ENCODE results near the gene LGALS7.
"Not testable (repeated sequence)": the region's sequence is repeated elsewhere in the genome, so short reads cannot be mapped to it uniquely, and the experiment has no call there.

LGALS7 gene

DNA sequence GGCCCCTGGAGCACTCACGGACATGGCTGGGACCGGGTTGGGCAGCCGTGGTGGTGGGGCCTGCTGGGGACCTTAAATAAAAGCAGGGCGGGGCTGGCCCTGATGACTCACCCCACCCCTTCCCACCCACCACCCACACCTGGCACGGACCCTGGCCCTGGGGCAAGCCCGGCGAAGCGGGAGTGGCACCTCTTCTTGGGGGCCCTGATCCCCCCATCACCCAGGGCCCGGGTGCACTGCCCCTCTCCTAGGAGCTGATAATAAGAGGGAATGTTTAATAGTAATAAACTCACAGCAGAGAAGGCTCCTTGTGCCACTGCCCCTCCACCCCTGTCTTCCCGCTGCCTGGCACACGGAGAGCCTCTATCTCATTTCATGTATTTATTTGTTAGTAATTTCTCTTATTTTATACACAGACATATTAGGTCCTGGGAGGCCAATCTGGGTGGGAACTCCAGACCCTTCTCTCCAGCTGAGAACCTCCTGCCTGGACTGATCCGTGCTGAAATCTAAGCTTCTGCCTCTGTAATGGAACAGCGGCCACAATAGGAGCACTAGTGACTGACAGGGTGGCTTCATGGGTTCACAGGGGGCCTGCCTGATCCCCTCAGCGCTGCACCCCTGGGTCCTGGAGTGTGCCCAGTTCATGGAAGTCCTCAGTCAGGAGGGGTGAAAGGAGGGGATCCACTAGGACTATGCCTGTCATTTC lies at the start of gene LGALS7:
Gene LGALS7, minus strand, starts transcription at position 49 of the 709 bp plus-strand sequence. Its CDS starts 25 bp downstream, at position 24.
- H3K4me3 ChIP-seq (ENCODE audit: insufficient read depth, low read length, poor library complexity, severe bottlenecking), result no peak within 1 kb of the TSS
- H3K79me2 ChIP-seq (ENCODE audit: insufficient read depth, low read length), result no peaks in the 10 kb centered on the region
- no peaks in the 10 kb centered on the region for H3K9me3 ChIP-seq (ENCODE audit: insufficient read depth, low read length)
- H3K27me3 ChIP-seq (ENCODE audit: low read length), result no peaks in the 10 kb centered on the region
- no peak within 1 kb of the TSS for H3K9ac ChIP-seq (ENCODE audit: low read length)
- TF ChIP-seq, protein P1, sequence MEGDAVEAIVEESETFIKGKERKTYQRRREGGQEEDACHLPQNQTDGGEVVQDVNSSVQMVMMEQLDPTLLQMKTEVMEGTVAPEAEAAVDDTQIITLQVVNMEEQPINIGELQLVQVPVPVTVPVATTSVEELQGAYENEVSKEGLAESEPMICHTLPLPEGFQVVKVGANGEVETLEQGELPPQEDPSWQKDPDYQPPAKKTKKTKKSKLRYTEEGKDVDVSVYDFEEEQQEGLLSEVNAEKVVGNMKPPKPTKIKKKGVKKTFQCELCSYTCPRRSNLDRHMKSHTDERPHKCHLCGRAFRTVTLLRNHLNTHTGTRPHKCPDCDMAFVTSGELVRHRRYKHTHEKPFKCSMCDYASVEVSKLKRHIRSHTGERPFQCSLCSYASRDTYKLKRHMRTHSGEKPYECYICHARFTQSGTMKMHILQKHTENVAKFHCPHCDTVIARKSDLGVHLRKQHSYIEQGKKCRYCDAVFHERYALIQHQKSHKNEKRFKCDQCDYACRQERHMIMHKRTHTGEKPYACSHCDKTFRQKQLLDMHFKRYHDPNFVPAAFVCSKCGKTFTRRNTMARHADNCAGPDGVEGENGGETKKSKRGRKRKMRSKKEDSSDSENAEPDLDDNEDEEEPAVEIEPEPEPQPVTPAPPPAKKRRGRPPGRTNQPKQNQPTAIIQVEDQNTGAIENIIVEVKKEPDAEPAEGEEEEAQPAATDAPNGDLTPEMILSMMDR (IDR thresholded peaks at IDR 0.05; ENCODE audit: insufficient read depth, low read length, poor library complexity, severe bottlenecking), result no peak
- no peak for TF ChIP-seq EZH2phosphoT487 (conservative IDR thresholded peaks at IDR 0.05; ENCODE audit: low read length)
- H2AFZ ChIP-seq (ENCODE audit: low read depth, low read length, severe bottlenecking), result no peak within 1 kb of the TSS
- H3K36me3 ChIP-seq (ENCODE audit: low read length), result no peaks in the 10 kb centered on the region
- no peaks in the 10 kb centered on the region for H3F3A ChIP-seq (ENCODE audit: insufficient read depth)
- no peak within 1 kb of the TSS for H3K4me2 ChIP-seq (ENCODE audit: low read depth, low read length, poor library complexity, severe bottlenecking)
- H3K27ac ChIP-seq (ENCODE audit: low read depth, low read length), result no peak within 1 kb of the TSS
- no peaks in the 10 kb centered on the region for H4K20me1 ChIP-seq (ENCODE audit: low read depth, low read length)
- no peaks in the 10 kb centered on the region for H3K9me2 ChIP-seq (replicated peaks; ENCODE audit: insufficient read depth, low read length)

DNA sequence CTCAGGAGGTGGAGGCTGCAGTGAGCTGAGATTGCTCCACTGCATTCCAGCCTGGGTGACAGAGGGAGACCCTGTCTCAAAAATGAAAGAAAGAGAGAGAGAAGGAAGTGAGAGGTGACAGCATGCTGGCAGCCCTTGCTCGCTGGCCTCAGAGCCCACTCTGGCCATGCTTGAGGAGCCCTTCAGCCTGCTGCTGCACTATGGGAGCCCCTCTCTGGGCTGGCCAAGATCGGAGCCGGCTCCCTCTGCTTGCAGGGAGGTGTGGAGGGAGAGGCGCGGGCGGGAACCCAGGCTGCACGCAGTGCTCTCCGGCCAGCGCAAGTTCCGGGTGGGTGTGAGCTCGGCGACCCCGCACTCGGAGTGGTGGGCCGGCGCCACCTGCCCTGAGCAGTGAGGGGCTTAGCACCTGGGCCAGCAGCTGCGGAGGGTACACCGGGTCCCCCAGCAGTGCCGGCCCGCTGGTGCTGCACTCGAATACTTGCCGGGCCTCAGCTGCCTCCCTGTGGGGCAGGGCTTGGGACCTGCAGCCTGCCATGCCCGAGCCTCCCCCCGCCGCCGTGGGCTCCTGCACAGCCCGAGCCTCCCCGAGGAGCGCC lies 48.0 kb upstream of the LGALS7 start:
- not testable (repeated sequence) for H3K79me2 ChIP-seq (ENCODE audit: insufficient read depth, low read length); H3K36me3 ChIP-seq (ENCODE audit: low read length); H3K9ac ChIP-seq (ENCODE audit: low read length); H4K20me1 ChIP-seq (ENCODE audit: low read depth, low read length); H2AFZ ChIP-seq (ENCODE audit: low read depth, low read length, severe bottlenecking); H3K9me2 ChIP-seq (replicated peaks; ENCODE audit: insufficient read depth, low read length); H3K27ac ChIP-seq (ENCODE audit: low read depth, low read length); H3K27me3 ChIP-seq (ENCODE audit: low read length); H3K4me3 ChIP-seq (ENCODE audit: insufficient read depth, low read length, poor library complexity, severe bottlenecking); H3F3A ChIP-seq (ENCODE audit: insufficient read depth); H3K9me3 ChIP-seq (ENCODE audit: insufficient read depth, low read length); H3K4me2 ChIP-seq (ENCODE audit: low read depth, low read length, poor library complexity, severe bottlenecking)

DNA sequence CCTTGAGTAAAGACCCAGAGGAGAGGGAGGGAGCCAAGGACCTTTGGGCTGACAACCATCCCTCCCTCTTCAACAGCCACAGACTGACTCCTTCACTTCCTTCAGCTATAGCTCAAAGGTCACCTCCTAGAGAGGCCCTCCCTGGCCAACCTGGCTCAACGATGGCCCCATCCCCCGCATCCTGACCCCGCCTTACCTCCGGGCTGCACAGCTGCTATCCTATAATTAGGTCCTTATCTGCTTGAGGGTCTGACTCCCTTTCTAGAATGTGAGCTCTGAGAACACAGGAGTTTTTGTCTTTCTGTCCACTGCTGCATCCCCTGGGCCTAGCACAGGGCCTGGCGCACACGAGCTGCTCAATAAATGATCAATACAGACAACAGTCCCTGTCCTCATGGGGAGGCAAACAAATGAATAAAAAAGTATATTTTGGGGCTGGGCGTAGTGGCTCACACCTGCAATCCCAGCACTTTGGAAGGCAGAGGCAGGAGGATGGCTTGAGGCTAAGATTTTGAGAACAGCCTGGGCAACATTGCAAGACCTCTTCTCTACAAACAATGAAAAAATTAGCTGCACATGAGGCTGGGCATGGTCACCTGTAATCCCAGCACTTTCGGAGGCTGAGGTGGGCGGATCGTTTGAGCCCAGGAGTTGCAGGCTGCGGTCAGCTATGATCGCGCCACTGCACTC lies 46.1 kb upstream of the LGALS7 start:
- Histone ChIP-seq H3K79me2 (ENCODE audit: insufficient read depth, low read length) (no peaks in the 10 kb centered on the region), H3K9me3 (ENCODE audit: insufficient read depth, low read length) (no peaks in the 10 kb centered on the region), H3K27ac (ENCODE audit: low read depth, low read length) (no peak overlapping the region), H4K20me1 (ENCODE audit: low read depth, low read length) (no peaks in the 10 kb centered on the region), H3K36me3 (ENCODE audit: low read length) (peaks cover 7% of the 10 kb centered on the region; the same call in 1 of the 2 replicates), H3K4me2 (ENCODE audit: low read depth, low read length, poor library complexity, severe bottlenecking) (no peak overlapping the region), H3K9ac (ENCODE audit: low read length) (no peak overlapping the region), H3F3A (ENCODE audit: insufficient read depth) (no peaks in the 10 kb centered on the region), H3K9me2 (replicated peaks; ENCODE audit: insufficient read depth, low read length) (no peaks in the 10 kb centered on the region), H3K27me3 (ENCODE audit: low read length) (no peaks in the 10 kb centered on the region), H3K4me3 (ENCODE audit: insufficient read depth, low read length, poor library complexity, severe bottlenecking) (no peak overlapping the region), H2AFZ (ENCODE audit: low read depth, low read length, severe bottlenecking) (no peak overlapping the region)
- TF ChIP-seq, protein P1 (IDR thresholded peaks at IDR 0.05; ENCODE audit: insufficient read depth, low read length, poor library complexity, severe bottlenecking), result no peak
- TF ChIP-seq EZH2phosphoT487 (conservative IDR thresholded peaks at IDR 0.05; ENCODE audit: low read length), result no peak

DNA sequence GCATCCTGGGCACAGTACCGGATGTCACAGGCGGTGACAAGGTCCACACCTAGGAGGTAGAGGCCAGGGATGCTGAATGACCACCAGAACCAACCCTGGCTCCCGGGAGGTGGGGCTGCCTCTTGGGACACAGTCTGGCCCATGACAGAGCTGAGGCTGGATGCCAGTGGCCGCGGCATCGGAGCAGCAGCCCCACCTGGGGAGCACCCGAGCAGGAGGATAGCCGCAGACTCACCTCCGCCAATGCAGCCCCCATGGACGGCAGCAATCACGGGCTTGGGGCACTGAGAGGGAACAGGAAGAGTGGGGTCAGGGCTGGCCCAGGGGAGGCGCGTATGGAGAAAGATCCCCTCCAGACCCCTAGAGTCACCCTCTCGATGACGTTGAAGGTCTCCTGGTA lies 43.8 kb upstream of the LGALS7 start:
- Histone ChIP-seq H3K79me2 (ENCODE audit: insufficient read depth, low read length) (no peaks in the 10 kb centered on the region), H3K4me3 (ENCODE audit: insufficient read depth, low read length, poor library complexity, severe bottlenecking) (no peak overlapping the region), H3K9me2 (replicated peaks; ENCODE audit: insufficient read depth, low read length) (no peaks in the 10 kb centered on the region), H4K20me1 (ENCODE audit: low read depth, low read length) (no peaks in the 10 kb centered on the region), H3K4me2 (ENCODE audit: low read depth, low read length, poor library complexity, severe bottlenecking) (no peak overlapping the region), H3K9ac (ENCODE audit: low read length) (no peak overlapping the region), H3K27ac (ENCODE audit: low read depth, low read length) (no peak overlapping the region), H2AFZ (ENCODE audit: low read depth, low read length, severe bottlenecking) (no peak overlapping the region), H3K9me3 (ENCODE audit: insufficient read depth, low read length) (no peaks in the 10 kb centered on the region), H3K36me3 (ENCODE audit: low read length) (no peaks in the 10 kb centered on the region), H3F3A (ENCODE audit: insufficient read depth) (no peaks in the 10 kb centered on the region), H3K27me3 (ENCODE audit: low read length) (no peaks in the 10 kb centered on the region)
- no peak for TF ChIP-seq EZH2phosphoT487 (conservative IDR thresholded peaks at IDR 0.05; ENCODE audit: low read length)
- TF ChIP-seq, protein P1 (IDR thresholded peaks at IDR 0.05; ENCODE audit: insufficient read depth, low read length, poor library complexity, severe bottlenecking), result no peak

Measured in SU-DHL-6 (cell line).